ENCODE measurements around the gene TAMM41. TPM values are rescaled to one million over a fixed set of nuclear protein-coding genes. Genes with fewer than 3 reads are reported as not detected.
"Not testable (repeated sequence)": the region's sequence is repeated elsewhere in the genome, so short reads cannot be mapped to it uniquely, and the experiment has no call there.

Gene TAMM41
- total RNA-seq, 1 donor, result 8.7 TPM

GRCh38 chr3:11759996-11760395 is 86.7 kb downstream of the TAMM41 start:
- peaks cover 10% of the 10 kb centered on the region for H3K4me1 ChIP-seq (ENCODE audit: insufficient read depth, low read length)
- H3K4me2 ChIP-seq (ENCODE audit: insufficient read depth, low read length), result no peak overlapping the region
- no peak for TF ChIP-seq CTCF (IDR thresholded peaks at IDR 0.05; ENCODE audit: extremely low read depth, low read depth, low read length)
- peaks cover 23% of the 10 kb centered on the region for H3K27me3 ChIP-seq (ENCODE audit: insufficient read depth, low read length)
- no peaks in the 10 kb centered on the region for H3K79me2 ChIP-seq (ENCODE audit: insufficient read depth, low read length)
- H3K36me3 ChIP-seq (ENCODE audit: insufficient read depth, low read length), result no peaks in the 10 kb centered on the region
- H3K27ac ChIP-seq (ENCODE audit: low read depth, low read length), result no peak overlapping the region
- no peak overlapping the region for H3K4me3 ChIP-seq (ENCODE audit: insufficient read depth, low read length)
- DNase-seq (ENCODE audit: insufficient read length, low spot score, missing footprints), result no peak
- H3K9me3 ChIP-seq (ENCODE audit: low read depth, low read length), result no peaks in the 10 kb centered on the region
- no peak overlapping the region for H2AFZ ChIP-seq (ENCODE audit: low read length)
- no peaks in the 10 kb centered on the region for H4K20me1 ChIP-seq (ENCODE audit: insufficient read depth, low read length)

- peaks cover 29% of the 10 kb centered on the region for H3K27me3 ChIP-seq (ENCODE audit: insufficient read depth, low read length)
- no peak for TF ChIP-seq CTCF (IDR thresholded peaks at IDR 0.05; ENCODE audit: extremely low read depth, low read depth, low read length)
- H2AFZ ChIP-seq (ENCODE audit: low read length), result no peak overlapping the region
- H3K79me2 ChIP-seq (ENCODE audit: insufficient read depth, low read length), result no peaks in the 10 kb centered on the region
- H4K20me1 ChIP-seq (ENCODE audit: insufficient read depth, low read length), result no peaks in the 10 kb centered on the region
- H3K27ac ChIP-seq (ENCODE audit: low read depth, low read length), result no peak overlapping the region
- DNase-seq (ENCODE audit: insufficient read length, low spot score, missing footprints), result no peak
- no peak overlapping the region for H3K4me2 ChIP-seq (ENCODE audit: insufficient read depth, low read length)
- H3K36me3 ChIP-seq (ENCODE audit: insufficient read depth, low read length), result no peaks in the 10 kb centered on the region
- no peaks in the 10 kb centered on the region for H3K9me3 ChIP-seq (ENCODE audit: low read depth, low read length)
- peaks cover 6% of the 10 kb centered on the region for H3K4me1 ChIP-seq (ENCODE audit: insufficient read depth, low read length)
- no peak overlapping the region for H3K4me3 ChIP-seq (ENCODE audit: insufficient read depth, low read length)
These were observed 88.8 kb downstream of the TAMM41 start for GRCh38 chr3:11757929-11758328.

- Histone ChIP-seq H3K4me2 (ENCODE audit: insufficient read depth, low read length) (peak overlapping the region; percentile 27), H3K4me1 (ENCODE audit: insufficient read depth, low read length) (peaks cover 6% of the 10 kb centered on the region), H3K36me3 (ENCODE audit: insufficient read depth, low read length) (no peaks in the 10 kb centered on the region), H3K9me3 (ENCODE audit: low read depth, low read length) (no peaks in the 10 kb centered on the region), H3K4me3 (ENCODE audit: insufficient read depth, low read length) (no peak overlapping the region), H3K27ac (ENCODE audit: low read depth, low read length) (no peak overlapping the region), H4K20me1 (ENCODE audit: insufficient read depth, low read length) (no peaks in the 10 kb centered on the region), H2AFZ (ENCODE audit: low read length) (no peak overlapping the region), H3K27me3 (ENCODE audit: insufficient read depth, low read length) (peaks cover 29% of the 10 kb centered on the region), H3K79me2 (ENCODE audit: insufficient read depth, low read length) (no peaks in the 10 kb centered on the region)
- peak; percentile 78 for DNase-seq (ENCODE audit: insufficient read length, low spot score, missing footprints)
- no peak for TF ChIP-seq CTCF (IDR thresholded peaks at IDR 0.05; ENCODE audit: extremely low read depth, low read depth, low read length)
These were observed 89.2 kb downstream of the TAMM41 start for GRCh38 chr3:11757441-11757875.

GRCh38 chr3:11755276-11755675 is 91.4 kb downstream of the TAMM41 start:
- Histone ChIP-seq H3K27ac (ENCODE audit: low read depth, low read length) (no peak overlapping the region), H3K9me3 (ENCODE audit: low read depth, low read length) (no peaks in the 10 kb centered on the region), H3K4me2 (ENCODE audit: insufficient read depth, low read length) (no peak overlapping the region), H4K20me1 (ENCODE audit: insufficient read depth, low read length) (no peaks in the 10 kb centered on the region), H3K4me1 (ENCODE audit: insufficient read depth, low read length) (peaks cover 6% of the 10 kb centered on the region), H2AFZ (ENCODE audit: low read length) (no peak overlapping the region), H3K79me2 (ENCODE audit: insufficient read depth, low read length) (no peaks in the 10 kb centered on the region), H3K36me3 (ENCODE audit: insufficient read depth, low read length) (no peaks in the 10 kb centered on the region), H3K27me3 (ENCODE audit: insufficient read depth, low read length) (peaks cover 29% of the 10 kb centered on the region), H3K4me3 (ENCODE audit: insufficient read depth, low read length) (no peak overlapping the region)
- no peak for TF ChIP-seq CTCF (IDR thresholded peaks at IDR 0.05; ENCODE audit: extremely low read depth, low read depth, low read length)
- DNase-seq (ENCODE audit: insufficient read length, low spot score, missing footprints), result no peak

- not testable (repeated sequence) for H3K79me2 ChIP-seq (ENCODE audit: insufficient read depth, low read length); H3K27ac ChIP-seq (ENCODE audit: low read depth, low read length); H3K4me1 ChIP-seq (ENCODE audit: insufficient read depth, low read length); H3K4me2 ChIP-seq (ENCODE audit: insufficient read depth, low read length); H2AFZ ChIP-seq (ENCODE audit: low read length); H3K4me3 ChIP-seq (ENCODE audit: insufficient read depth, low read length); H4K20me1 ChIP-seq (ENCODE audit: insufficient read depth, low read length); H3K9me3 ChIP-seq (ENCODE audit: low read depth, low read length); DNase-seq (ENCODE audit: insufficient read length, low spot score, missing footprints); H3K36me3 ChIP-seq (ENCODE audit: insufficient read depth, low read length)
- peaks cover 25% of the 10 kb centered on the region for H3K27me3 ChIP-seq (ENCODE audit: insufficient read depth, low read length)
These were observed 94.4 kb downstream of the TAMM41 start for GRCh38 chr3:11752254-11752653.

GRCh38 chr3:11748306-11748705 is 98.4 kb downstream of the TAMM41 start:
- not testable (repeated sequence) for H3K36me3 ChIP-seq (ENCODE audit: insufficient read depth, low read length); H3K27ac ChIP-seq (ENCODE audit: low read depth, low read length); H3K27me3 ChIP-seq (ENCODE audit: insufficient read depth, low read length); H4K20me1 ChIP-seq (ENCODE audit: insufficient read depth, low read length); H3K4me3 ChIP-seq (ENCODE audit: insufficient read depth, low read length); H3K9me3 ChIP-seq (ENCODE audit: low read depth, low read length); H2AFZ ChIP-seq (ENCODE audit: low read length); DNase-seq (ENCODE audit: insufficient read length, low spot score, missing footprints); H3K79me2 ChIP-seq (ENCODE audit: insufficient read depth, low read length); H3K4me2 ChIP-seq (ENCODE audit: insufficient read depth, low read length); H3K4me1 ChIP-seq (ENCODE audit: insufficient read depth, low read length)
